Type B pancreatic cell (in vitro differentiated cells): ENCODE results near the gene OPHN1. TPM values are rescaled to one million over a fixed set of nuclear protein-coding genes. Genes with fewer than 3 reads are reported as not detected.
"Not testable (repeated sequence)": the region's sequence is repeated elsewhere in the genome, so short reads cannot be mapped to it uniquely, and the experiment has no call there.

Source experiments
- DNase-seq: peaks from one replicate; pipeline ENCODE4 v3.0.0; 2021; ENCODE audit warnings: mixed read lengths; ENCODE audit not compliant: unreplicated experiment; ENCODE audit errors: extremely low spot score
- H3K27ac Mint-ChIP-seq: 2 replicates; pipeline ENCODE4 v1.8.0; 2021; ENCODE audit warnings: mild to moderate bottlenecking, mixed read lengths
- H3K27me3 Mint-ChIP-seq: 2 replicates; pipeline ENCODE4 v1.8.0; 2021; ENCODE audit warnings: mixed read lengths
- H3K36me3 Mint-ChIP-seq: 2 replicates; pipeline ENCODE4 v1.8.0; 2021; ENCODE audit warnings: mixed read lengths
- H3K4me1 Mint-ChIP-seq: one replicate; pipeline ENCODE4 v1.8.0; 2021; ENCODE audit warnings: mixed read lengths; ENCODE audit not compliant: unreplicated experiment
- H3K4me3 Mint-ChIP-seq: 2 replicates; pipeline ENCODE4 v1.8.0; 2021; ENCODE audit warnings: mild to moderate bottlenecking, mixed read lengths
- H3K9me3 Mint-ChIP-seq: 2 replicates; pipeline ENCODE4 v1.8.0; 2021; ENCODE audit warnings: mixed read lengths
- total RNA-seq: library from RNA; stranded (reverse); gene quantifications from 2 replicates; pipeline ENCODE4 v1.2.1, GENCODE V29; 2021; ENCODE audit warnings: low replicate concordance
- TF ChIP-seq, protein P1 (sequence below): fragments of 200-600 bp; sonication (generic); conservative IDR thresholded peaks from 2 replicates; pipeline ENCODE4 v1.5.0; 2021; ENCODE audit warnings: antibody characterized with exemption, mild to moderate bottlenecking

The OPHN1 gene
- total RNA-seq, 1 donor from 2014 or later, result 7.4 TPM

DNA sequence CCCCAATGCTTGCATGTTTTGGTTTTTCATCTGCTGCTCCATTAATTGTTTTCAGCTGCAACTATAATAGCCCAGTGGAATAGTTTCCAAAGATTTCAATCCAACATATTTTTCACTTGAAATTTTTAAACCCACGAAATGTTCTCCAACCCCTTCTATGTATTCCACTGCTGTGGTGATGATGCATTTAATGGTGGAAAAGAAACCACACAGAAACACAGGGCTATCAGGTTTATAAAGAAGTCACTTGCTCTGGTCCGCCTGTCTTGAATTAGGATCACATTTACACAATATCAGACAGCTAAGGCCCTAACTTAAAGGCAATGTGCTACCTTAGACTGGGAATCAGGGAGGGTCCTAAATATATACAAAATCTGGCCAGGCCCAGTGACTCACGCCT, 35.0 kb downstream of the OPHN1 start:
- Mint-ChIP-seq H3K4me3 (no peak overlapping the region), H3K36me3 (no peaks in the 10 kb centered on the region), H3K27me3 (no peaks in the 10 kb centered on the region), H3K4me1 (peaks cover 14% of the 10 kb centered on the region), H3K9me3 (no peaks in the 10 kb centered on the region), H3K27ac (no peak overlapping the region)
- TF ChIP-seq, protein P1, sequence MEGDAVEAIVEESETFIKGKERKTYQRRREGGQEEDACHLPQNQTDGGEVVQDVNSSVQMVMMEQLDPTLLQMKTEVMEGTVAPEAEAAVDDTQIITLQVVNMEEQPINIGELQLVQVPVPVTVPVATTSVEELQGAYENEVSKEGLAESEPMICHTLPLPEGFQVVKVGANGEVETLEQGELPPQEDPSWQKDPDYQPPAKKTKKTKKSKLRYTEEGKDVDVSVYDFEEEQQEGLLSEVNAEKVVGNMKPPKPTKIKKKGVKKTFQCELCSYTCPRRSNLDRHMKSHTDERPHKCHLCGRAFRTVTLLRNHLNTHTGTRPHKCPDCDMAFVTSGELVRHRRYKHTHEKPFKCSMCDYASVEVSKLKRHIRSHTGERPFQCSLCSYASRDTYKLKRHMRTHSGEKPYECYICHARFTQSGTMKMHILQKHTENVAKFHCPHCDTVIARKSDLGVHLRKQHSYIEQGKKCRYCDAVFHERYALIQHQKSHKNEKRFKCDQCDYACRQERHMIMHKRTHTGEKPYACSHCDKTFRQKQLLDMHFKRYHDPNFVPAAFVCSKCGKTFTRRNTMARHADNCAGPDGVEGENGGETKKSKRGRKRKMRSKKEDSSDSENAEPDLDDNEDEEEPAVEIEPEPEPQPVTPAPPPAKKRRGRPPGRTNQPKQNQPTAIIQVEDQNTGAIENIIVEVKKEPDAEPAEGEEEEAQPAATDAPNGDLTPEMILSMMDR, result no peak
- DNase-seq, result no peak

DNA sequence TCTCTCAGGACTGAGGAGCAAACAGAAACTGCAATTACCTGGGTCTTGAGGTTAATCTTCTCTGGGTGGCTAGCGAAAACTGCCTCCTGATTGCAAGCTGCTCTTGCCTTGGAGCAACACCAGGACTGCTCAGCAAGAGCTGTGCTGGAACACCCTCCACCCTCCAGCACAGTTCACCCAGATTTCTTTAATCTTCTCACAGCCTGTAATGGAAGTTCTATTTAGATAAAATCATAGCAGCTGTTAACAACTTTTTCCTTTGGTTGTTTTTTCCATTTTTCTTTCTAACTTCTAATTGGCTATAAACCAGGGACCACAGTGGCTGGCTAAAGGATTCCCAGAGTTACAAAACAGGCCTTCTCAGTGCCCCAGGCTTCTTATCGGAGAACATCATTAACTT, 36.3 kb downstream of the OPHN1 start:
- Mint-ChIP-seq H3K36me3 (no peaks in the 10 kb centered on the region), H3K27me3 (no peaks in the 10 kb centered on the region), H3K9me3 (no peaks in the 10 kb centered on the region)

DNA sequence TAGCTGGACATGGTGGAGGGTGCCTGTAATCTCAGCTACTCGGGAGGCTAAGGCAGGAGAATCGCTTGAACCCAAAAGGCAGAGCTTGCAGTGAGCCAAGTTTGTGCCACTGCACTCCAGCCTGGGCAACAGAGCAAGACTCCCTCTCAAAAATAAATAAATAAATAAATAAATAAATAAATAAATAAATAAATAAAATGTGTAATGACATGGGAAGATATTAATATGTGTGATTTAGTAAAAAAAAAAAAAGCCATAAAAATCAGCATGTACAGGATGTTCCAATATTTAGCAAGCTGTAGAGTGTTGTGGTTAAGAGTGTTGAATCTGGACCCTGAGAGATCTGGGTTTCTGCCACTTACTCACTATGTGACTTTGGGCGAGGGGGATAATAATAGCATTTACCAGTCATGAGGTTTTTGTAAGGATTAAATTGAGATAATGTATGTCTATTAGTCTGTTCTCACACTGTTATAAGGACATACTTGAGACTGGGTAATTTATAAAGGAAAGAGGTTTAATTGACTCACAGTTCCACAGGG, 43.8 kb downstream of the OPHN1 start:
- not testable (repeated sequence) for H3K4me3 Mint-ChIP-seq, H3K9me3 Mint-ChIP-seq

More for the DNA sequence above, 36.3 kb downstream of the OPHN1 start:
- no peak for DNase-seq
- no peak overlapping the region for H3K4me3 Mint-ChIP-seq
- peaks cover 7% of the 10 kb centered on the region for H3K4me1 Mint-ChIP-seq
- H3K27ac Mint-ChIP-seq, result no peak overlapping the region
- TF ChIP-seq, protein P1, result no peak

DNA sequence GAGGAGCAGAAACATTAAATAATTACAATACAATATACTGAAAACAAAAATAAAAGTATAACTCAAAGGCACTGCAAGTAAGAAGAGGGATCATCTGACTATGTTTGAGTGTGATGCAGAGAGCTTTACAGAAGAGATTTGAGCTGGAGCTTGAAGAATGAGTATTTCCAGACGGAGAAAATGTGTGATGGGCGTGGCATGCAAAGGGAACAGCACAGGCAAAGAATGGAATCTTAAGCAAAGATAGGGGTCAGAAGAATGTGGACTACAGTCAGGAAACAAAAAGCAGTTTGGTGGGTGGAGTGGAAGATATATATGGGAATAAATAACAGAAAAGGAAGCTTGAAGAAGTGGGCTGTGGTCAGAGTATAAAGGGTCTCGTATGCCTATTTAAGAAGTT, 45.5 kb downstream of the OPHN1 start:
- H3K4me1 Mint-ChIP-seq, result no peaks in the 10 kb centered on the region
- TF ChIP-seq, protein P1, result no peak

More for the DNA sequence above, 43.8 kb downstream of the OPHN1 start:
- not testable (repeated sequence) for DNase-seq, H3K36me3 Mint-ChIP-seq, H3K27ac Mint-ChIP-seq, H3K4me1 Mint-ChIP-seq, H3K27me3 Mint-ChIP-seq

DNA sequence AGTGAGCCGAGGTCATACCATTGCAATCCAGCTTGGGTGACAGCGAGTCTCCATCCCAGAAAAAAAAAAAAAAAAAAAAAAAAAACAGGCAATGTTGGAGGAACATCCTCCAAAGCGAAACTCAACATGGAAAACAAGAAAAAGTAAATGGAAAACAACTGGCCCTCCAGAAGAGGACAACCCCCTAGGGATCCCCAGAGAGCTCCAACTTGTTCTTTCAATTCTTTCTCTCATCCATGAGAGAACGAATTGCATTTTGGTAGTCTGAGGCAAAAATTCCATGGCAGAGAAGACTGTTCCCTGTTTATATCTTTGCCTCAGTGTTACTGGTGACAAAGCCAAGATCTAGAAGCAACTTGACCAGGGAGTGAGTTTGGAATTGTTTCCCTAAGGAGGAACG, 49.8 kb downstream of the OPHN1 start:
- Mint-ChIP-seq H3K9me3 (no peaks in the 10 kb centered on the region), H3K4me3 (no peak overlapping the region), H3K27me3 (no peaks in the 10 kb centered on the region), H3K4me1 (no peaks in the 10 kb centered on the region), H3K27ac (no peak overlapping the region), H3K36me3 (peaks cover 13% of the 10 kb centered on the region)
- DNase-seq, result no peak
- TF ChIP-seq, protein P1, result no peak

More for the DNA sequence above, 45.5 kb downstream of the OPHN1 start:
- H3K36me3 Mint-ChIP-seq, result peaks cover 2% of the 10 kb centered on the region
- no peak for DNase-seq
- no peaks in the 10 kb centered on the region for H3K9me3 Mint-ChIP-seq
- peak overlapping the region; percentile 35 for H3K27ac Mint-ChIP-seq
- H3K4me3 Mint-ChIP-seq, result no peak overlapping the region
- no peaks in the 10 kb centered on the region for H3K27me3 Mint-ChIP-seq

DNA sequence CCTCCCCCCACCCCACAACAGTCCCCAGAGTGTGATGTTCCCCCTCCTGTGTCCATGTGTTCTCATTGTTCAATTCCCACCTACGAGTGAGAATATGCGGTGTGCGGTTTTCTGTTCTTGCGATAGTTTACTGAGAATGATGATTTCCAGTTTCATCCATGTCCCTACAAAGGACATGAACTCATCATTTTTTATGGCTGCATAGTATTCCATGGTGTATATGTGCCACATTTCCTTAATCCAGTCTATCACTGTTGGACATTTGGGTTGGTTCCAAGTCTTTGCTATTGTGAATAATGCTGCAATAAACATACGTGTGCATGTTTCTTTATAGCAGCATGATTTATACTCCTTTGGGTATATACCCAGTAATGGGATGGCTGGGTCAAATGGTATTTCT, 55.7 kb downstream of the OPHN1 start:
- not testable (repeated sequence) for H3K4me1 Mint-ChIP-seq, DNase-seq, H3K36me3 Mint-ChIP-seq, H3K4me3 Mint-ChIP-seq, H3K27me3 Mint-ChIP-seq, H3K9me3 Mint-ChIP-seq, H3K27ac Mint-ChIP-seq

DNA sequence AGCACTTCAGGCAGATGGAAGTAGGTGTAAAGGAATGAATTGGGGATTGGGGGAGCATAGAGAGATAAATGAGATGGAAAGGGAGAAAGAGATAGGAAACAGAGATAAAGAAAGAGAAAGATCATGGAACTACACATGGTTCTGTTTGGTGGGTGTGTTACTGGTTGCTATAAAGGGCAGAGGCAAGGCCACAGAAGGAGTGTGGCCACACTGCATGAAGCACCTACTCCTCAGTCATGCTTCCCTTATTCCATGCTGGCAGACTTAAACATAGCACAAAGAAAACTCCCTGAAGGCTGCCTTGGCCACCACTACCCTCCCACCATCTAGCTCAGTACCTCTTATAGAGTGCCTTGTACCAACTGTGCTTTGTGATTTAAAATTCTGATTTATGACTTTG, 56.9 kb downstream of the OPHN1 start:
- H3K27me3 Mint-ChIP-seq, result no peaks in the 10 kb centered on the region
- no peak for DNase-seq
- no peak overlapping the region for H3K4me3 Mint-ChIP-seq
- H3K27ac Mint-ChIP-seq, result no peak overlapping the region
- H3K9me3 Mint-ChIP-seq, result no peaks in the 10 kb centered on the region
- H3K36me3 Mint-ChIP-seq, result peaks cover 6% of the 10 kb centered on the region
- no peaks in the 10 kb centered on the region for H3K4me1 Mint-ChIP-seq
- TF ChIP-seq, protein P1, result no peak
